Retina (tissue), 1 donor: ENCODE data around the gene TREX2.
"Not testable (repeated sequence)": the region's sequence is repeated elsewhere in the genome, so short reads cannot be mapped to it uniquely, and the experiment has no call there.

Experiments used
- DNase-seq: peaks from one replicate; pipeline ENCODE4 v3.0.0-alpha.2; 2016

Gene TREX2

DNA sequence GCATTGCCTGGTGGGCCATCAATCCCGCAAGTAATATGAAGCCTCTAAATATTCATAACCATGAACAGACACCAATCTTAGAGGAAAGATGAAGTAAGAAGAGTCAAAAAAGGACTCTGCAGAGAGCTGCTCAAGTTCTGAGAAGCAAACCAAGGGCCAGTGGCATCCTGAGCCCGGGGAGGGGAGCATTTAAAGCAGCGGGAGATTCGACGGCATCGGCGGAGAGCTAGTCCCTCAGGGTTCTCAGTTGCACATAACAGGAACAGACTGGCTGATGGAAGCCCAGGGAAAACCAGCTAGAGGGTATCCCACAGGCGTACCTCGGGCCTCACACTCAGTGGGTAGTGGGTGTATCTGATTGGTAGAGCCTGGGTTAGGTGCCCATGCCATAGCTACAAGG lies 39.8 kb downstream of the TREX2 start:
- DNase-seq: no peak

DNA sequence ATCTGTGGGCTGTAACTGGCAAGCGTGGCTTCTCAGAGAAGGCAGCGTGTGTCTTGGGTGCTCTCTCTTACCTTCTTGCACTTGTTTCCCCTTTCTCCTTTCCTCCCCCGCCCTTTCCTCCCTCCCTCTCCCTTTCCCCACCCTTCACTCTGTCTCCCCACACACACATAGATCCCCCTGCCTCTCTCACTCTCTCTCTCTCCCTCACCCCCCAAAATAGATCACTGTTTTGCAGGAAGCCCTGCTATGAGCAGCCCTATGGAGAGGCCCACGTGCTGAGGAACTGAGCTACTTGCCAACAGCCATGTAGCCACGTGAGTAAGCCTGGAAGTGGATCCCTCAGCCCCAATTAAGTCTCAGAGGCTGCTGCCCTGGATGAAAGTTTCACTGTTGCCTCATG lies 40.4 kb downstream of the TREX2 start:
- no peak for DNase-seq

- DNase-seq: not testable (repeated sequence)
Observed at GRCh38 chrX:153404333-153404732, 41.5 kb downstream of the TREX2 start.

DNA sequence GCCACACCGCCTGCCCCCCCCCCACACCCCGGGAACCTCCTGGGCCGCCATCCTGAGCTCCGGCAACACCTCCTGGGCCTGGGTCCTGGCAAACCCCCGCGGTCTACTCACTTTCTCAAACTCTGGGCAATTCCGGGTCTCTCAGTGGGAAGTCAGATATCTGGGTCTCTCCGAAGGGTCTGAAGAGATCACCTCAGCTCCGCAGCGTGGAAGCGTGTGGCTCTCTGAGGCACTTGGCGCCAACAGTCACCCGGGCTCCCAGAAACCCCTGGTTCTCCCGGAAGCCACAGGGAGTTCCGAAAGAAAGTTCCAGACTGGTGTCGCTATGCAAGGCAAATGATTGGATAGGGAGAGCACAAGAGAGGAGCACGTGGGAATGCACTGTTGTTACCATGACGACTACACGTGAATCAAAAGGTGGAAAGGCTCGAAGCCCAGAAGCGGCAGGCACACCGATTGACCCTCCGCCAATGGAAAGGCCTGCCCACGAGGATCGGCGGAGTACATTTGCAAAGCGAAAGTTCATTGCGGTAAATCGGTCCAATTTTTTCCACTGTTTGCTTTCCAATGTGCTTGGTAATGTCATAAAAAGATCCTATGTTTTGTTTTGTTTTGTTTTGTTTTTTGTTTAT lies 44.6 kb downstream of the TREX2 start, which contains the start of gene PNMA6E:
Gene PNMA6E (minus strand): TSS at position 218 of the 632 bp plus-strand sequence. CDS start 2,501 bp downstream, outside the sequence.
- no peak for DNase-seq

- DNase-seq: no peak
Observed at GRCh38 chrX:153400146-153401132, 45.4 kb downstream of the TREX2 start.

GRCh38 chrX:153398275-153398960 lies 47.4 kb downstream of the TREX2 start:
- DNase-seq: no peak

DNA sequence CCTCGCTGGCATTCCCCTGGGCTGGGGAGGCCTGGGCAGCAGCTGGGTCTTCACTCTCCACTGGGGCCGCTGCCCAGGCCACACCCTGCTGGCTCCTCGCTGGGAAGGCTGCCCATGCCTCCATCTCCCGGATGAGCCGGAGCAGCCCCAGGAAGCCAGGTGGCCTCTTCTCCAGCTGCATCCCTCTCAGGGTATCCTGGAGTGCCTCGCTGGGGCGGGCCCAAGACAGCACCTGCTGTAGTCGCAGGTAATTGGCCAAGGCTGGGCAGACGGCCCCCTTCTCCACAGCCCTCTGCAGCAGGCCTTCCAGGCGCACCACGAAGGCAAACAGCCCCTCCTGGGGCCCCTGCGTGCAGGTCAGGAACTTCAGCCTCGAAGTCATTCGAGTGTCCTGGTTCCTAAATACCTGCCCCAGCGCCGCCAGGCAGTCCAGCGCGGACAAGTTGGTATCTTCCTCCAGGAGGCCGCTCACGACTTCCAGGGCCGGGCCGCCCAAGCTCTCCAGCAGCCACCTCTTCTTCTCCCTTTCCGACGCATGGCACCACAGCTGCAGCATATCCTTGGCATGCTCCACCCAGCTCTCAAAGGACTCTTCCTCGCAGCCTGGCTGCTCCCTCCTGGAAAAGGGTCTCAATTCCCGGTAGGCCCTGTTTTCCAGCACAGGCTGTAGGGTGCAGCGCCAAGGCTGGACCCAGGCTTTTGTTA lies 48.4 kb downstream of the TREX2 start:
- DNase-seq: no peak

DNA sequence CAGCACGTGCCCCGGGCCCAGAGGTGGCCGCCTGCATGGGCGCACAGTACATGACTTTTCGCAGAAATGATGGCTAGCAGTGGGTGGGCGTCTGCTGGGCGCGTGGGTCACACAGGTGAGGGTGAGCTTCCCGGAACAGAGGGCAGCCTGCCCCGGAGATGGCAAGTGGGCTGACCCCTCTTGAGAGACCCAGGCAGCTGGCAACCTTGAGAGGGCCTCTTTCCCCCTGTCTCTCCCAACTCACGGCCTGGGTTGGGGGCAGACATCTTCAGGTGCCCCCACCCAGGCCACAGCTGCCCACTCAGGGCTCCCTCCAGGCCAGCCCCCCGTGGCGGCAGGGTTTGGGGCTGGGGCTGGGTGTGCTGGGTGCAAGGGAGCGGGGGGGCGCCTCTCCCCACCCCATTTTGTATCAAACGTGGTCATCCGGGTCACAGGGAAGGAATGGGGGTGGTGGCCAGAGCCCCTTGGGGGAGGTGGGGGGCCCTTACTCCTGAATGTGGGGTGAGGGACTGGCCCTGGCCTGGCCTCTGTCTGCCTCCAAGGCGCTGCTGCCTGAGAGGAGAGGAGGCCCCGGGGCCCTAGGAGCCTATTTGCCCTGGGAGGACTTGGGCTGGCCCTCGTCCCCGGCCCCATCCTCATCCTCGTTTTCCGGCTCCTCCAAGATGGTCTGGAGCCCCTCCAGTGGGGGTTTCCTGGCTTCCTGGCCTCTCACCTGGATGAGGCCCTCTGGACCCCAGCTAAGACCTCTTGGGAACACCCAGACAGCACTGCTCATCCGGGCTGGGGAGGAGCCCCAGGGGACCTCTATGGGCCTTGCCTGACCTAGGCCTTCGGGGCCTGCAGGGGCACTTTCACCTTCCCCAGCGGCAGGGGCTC lies 49.3 kb downstream of the TREX2 start:
- no peak for DNase-seq

DNA sequence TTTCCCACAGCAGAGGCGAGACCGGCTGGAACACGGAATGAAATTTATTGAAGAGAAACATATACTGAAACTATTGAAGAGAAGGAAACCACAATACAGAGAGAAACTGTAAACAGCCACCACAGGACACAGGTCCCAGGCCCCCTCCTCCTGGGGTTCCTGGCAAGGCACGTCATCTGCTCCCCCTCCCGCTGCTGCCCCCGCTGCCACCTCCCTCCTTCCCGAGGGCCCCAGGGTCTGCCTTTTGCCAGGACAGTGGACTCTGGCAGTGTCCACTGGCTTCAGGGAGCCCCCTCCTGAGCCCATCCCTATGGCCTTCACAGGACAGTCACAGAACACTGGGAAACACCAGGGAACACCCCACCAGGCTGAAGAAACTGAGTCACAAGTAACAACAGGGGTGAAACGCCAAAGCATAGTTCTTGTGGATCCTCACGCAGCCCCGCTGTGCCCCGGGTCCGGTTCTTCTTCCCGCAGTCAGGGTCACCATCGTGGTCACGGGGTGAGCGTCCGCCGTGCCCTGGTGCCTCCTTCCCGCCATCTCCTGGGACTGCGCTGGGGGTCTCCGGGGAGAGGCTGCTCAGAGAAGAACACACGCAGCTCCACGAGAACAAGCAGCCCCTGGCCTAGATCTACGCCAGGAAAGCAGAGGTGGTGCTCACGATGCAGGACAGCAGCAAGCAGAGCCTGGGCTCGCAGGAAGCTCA lies 50.1 kb downstream of the TREX2 start:
- no peak for DNase-seq

GRCh38 chrX:153394612-153395011 lies 51.2 kb downstream of the TREX2 start:
- DNase-seq: no peak
